Ishikawa (cell line): ENCODE data around the gene GDE1.

Source experiments
- CEBPB ChIP-seq: IDR thresholded peaks from 2 replicates; pipeline ENCODE4 v1.6.1; 2012
- CREB1 ChIP-seq: IDR thresholded peaks from 2 replicates; pipeline ENCODE4 v1.6.1; 2012; ENCODE audit warnings: low read depth
- EGR1 ChIP-seq: IDR thresholded peaks from 2 replicates; pipeline ENCODE4 v1.6.1; 2012
- EP300 ChIP-seq: IDR thresholded peaks from 2 replicates; pipeline ENCODE4 v1.6.1; 2012; ENCODE audit warnings: borderline replicate concordance
- FOXM1 ChIP-seq: IDR thresholded peaks from 2 replicates; pipeline ENCODE4 v1.6.1; 2012; ENCODE audit warnings: low read depth, borderline replicate concordance
- MAX ChIP-seq: IDR thresholded peaks from 2 replicates; pipeline ENCODE4 v1.6.1; 2012
- NFIC ChIP-seq: IDR thresholded peaks from 2 replicates; pipeline ENCODE4 v1.6.1; 2012
- RAD21 ChIP-seq: IDR thresholded peaks from 2 replicates; pipeline ENCODE4 v1.6.1; 2012; ENCODE audit warnings: low read depth
- TAF1 ChIP-seq: IDR thresholded peaks from 2 replicates; pipeline ENCODE4 v1.6.1; 2012; ENCODE audit warnings: low read depth, mild to moderate bottlenecking
- TCF12 ChIP-seq: IDR thresholded peaks from 2 replicates; pipeline ENCODE4 v1.6.1; 2012; ENCODE audit warnings: low read depth
- TEAD4 ChIP-seq: IDR thresholded peaks from 2 replicates; pipeline ENCODE4 v1.6.1; 2012
- USF1 ChIP-seq: IDR thresholded peaks from 2 replicates; pipeline ENCODE4 v1.6.1; 2012
- YY1 ChIP-seq: IDR thresholded peaks from 2 replicates; pipeline ENCODE4 v1.6.1; 2012; ENCODE audit warnings: low read depth
- ZBTB7A ChIP-seq: IDR thresholded peaks from 2 replicates; pipeline ENCODE4 v1.6.1; 2012; ENCODE audit warnings: low read depth
- TF ChIP-seq, protein P1 (sequence below): IDR thresholded peaks from 2 replicates; pipeline ENCODE4 v1.6.1; 2012; ENCODE audit warnings: low read depth, mild to moderate bottlenecking

The GDE1 gene

DNA sequence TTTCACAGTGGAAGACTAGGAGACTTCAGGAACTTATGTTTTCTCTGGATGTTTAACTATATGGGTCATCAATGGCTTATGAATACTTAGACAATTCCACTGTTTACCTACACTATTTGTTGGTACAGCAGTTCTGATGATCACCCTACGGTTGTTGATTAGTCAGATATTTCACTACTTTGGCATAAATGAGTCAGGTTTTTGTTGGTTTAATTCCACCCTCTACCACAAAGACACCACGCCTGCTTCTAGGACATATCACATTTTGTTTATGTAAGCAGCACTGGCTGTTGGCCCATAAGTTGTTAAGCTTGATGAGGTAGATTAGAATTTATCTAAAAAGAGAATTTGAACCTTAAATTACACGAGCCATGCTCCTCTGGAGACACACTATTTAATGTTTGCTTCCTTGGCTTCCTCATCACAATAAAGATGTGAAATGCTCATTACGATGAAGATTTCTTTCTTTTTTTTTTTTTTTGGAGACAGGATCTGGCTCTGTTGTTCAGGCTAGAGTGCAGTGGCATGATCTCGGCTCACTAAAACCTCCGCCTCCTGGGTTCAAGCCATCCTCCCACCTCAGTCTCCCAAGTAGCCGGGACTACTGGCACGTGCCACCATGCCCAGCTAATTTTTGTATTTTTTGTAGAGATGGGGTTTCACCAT lies 4.3 kb downstream of the GDE1 start:
- TF ChIP-seq CEBPB (no peak), MAX (no peak), TCF12 (no peak)

DNA sequence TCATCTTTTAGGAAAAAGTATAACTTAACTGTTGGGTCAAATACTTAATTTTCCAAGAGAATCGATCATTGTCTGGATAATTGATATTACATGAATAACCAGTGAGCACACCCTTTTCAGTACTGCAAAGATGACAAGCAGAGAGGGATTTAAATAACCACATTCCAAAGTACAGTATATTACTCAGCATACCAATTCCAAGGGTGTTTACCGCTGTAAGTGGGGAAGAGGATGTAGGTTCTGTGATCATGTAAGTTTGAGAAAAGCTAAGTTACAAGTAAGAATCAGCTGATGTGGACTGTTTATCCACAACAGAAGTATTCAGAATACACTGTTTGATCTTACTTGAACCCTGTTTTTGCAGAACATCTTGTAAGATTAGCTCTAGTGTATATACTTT lies 6.1 kb downstream of the GDE1 start:
- TF ChIP-seq RAD21 (no peak), NFIC (no peak), EGR1 (no peak), MAX (no peak), CEBPB (no peak), FOXM1 (no peak), TAF1 (no peak), TEAD4 (no peak), ZBTB7A (no peak)
- TF ChIP-seq, protein P1, sequence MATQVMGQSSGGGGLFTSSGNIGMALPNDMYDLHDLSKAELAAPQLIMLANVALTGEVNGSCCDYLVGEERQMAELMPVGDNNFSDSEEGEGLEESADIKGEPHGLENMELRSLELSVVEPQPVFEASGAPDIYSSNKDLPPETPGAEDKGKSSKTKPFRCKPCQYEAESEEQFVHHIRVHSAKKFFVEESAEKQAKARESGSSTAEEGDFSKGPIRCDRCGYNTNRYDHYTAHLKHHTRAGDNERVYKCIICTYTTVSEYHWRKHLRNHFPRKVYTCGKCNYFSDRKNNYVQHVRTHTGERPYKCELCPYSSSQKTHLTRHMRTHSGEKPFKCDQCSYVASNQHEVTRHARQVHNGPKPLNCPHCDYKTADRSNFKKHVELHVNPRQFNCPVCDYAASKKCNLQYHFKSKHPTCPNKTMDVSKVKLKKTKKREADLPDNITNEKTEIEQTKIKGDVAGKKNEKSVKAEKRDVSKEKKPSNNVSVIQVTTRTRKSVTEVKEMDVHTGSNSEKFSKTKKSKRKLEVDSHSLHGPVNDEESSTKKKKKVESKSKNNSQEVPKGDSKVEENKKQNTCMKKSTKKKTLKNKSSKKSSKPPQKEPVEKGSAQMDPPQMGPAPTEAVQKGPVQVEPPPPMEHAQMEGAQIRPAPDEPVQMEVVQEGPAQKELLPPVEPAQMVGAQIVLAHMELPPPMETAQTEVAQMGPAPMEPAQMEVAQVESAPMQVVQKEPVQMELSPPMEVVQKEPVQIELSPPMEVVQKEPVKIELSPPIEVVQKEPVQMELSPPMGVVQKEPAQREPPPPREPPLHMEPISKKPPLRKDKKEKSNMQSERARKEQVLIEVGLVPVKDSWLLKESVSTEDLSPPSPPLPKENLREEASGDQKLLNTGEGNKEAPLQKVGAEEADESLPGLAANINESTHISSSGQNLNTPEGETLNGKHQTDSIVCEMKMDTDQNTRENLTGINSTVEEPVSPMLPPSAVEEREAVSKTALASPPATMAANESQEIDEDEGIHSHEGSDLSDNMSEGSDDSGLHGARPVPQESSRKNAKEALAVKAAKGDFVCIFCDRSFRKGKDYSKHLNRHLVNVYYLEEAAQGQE: no peak

DNA sequence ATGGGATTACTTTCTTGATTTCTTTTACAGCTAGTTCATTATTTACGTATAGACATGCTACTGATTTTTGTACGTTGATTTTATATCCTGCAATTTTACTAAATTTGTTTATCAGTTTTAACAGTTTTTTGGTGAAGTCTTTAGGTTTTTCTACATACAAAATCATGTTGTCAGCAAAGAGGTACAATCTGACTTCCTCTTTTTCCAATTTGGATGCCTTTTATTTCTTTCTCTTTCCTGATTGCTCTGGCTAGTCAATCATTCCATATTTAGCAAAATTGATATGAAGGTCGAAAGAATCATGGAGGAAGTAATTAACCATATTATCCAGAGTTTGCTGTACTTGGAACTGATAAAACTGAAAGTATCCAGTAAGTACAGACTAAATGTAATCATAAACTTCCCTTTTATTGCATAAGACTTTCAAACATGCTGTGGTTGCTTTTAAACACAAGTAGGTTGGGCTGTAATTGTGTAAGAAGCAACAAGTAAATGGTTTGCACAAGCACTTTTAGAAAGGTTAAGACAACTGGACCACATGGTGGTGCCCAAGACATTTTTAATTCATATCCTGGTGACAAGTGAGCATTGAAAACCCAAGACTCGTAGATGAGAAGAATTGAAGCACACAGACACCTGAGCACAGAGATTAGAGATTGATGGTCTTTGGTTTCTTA lies 8.4 kb downstream of the GDE1 start:
- TF ChIP-seq TAF1 (no peak), EP300 (no peak), TEAD4 (no peak), USF1 (no peak), EGR1 (no peak), MAX (no peak), CEBPB (no peak), ZBTB7A (no peak), FOXM1 (no peak), TCF12 (no peak), YY1 (no peak)
- TF ChIP-seq, protein P1: no peak

GRCh38 chr16:19512297-19512696 lies 9.6 kb downstream of the GDE1 start:
- no peak for TF ChIP-seq TAF1
- TF ChIP-seq ZBTB7A: no peak
- TF ChIP-seq RAD21: no peak

DNA sequence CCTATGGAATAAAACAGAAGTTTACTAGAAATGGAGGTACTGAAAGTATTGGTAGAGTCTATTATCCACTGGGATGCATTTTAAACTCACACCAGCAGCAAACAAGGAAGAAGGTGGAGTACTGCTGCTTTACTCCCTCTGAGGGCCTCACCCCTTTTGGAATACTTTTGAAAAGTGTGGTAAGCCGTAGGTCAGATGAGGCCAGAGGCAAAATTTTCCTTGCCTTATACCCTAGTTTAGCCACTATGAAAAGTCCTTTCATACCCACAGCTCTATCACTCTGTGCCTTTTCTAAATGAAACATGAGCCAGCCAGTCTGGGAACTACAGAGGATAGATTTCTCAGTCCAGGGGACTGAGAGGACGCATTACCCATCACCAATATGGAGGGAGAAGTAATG lies 14.0 kb downstream of the GDE1 start:
- TF ChIP-seq RAD21 (no peak), TEAD4 (no peak), ZBTB7A (no peak), CREB1 (no peak), NFIC (no peak), FOXM1 (no peak), EGR1 (no peak), CEBPB (no peak), MAX (no peak), USF1 (no peak), YY1 (no peak), EP300 (no peak), TCF12 (no peak), TAF1 (no peak)
- TF ChIP-seq, protein P1: no peak
